Neural cell (in vitro differentiated cells): ENCODE data around the gene CASKIN1. TPM values are rescaled to one million over a fixed set of nuclear protein-coding genes. Genes with fewer than 3 reads are reported as not detected.

Source experiments
- H2AFZ ChIP-seq: fragments of 200-600, 300-800 bp; sonication (generic), shearing (Covaris generic); 2 replicates; pipeline ENCODE4 v1.6.0; 2014; ENCODE audit warnings: low read depth, mild to moderate bottlenecking, antibody characterized with exemption, low read length, moderate library complexity
- H3F3A ChIP-seq: fragments of 200-600 bp; shearing (Covaris generic); 2 replicates; pipeline ENCODE4 v1.6.1; 2016; ENCODE audit warnings: mild to moderate bottlenecking, moderate library complexity, mixed read lengths, antibody characterized with exemption, low read length; ENCODE audit not compliant: insufficient read depth, poor library complexity, severe bottlenecking
- H3K27ac ChIP-seq: fragments of 200-600, 300-800 bp; sonication (generic), shearing (Covaris generic); 2 replicates; pipeline ENCODE4 v1.5.1; 2014; ENCODE audit warnings: mild to moderate bottlenecking, low read length, moderate library complexity
- H3K27me3 ChIP-seq: fragments of 300-800, 200-600 bp; sonication (generic), shearing (Covaris generic); 2 replicates; pipeline ENCODE4 v1.6.0; 2014; ENCODE audit warnings: mild to moderate bottlenecking, low read depth, low read length, moderate library complexity; ENCODE audit not compliant: insufficient read depth
- H3K36me3 ChIP-seq: fragments of 300-800, 200-600 bp; sonication (generic), shearing (Covaris generic); 2 replicates; pipeline ENCODE4 v1.5.1; 2014; ENCODE audit warnings: mild to moderate bottlenecking, antibody characterized with exemption, low read length, moderate library complexity; ENCODE audit not compliant: insufficient read depth
- H3K4me2 ChIP-seq: fragments of 300-800, 200-600 bp; sonication (generic), shearing (Covaris generic); 2 replicates; pipeline ENCODE4 v1.6.0; 2014; ENCODE audit warnings: mild to moderate bottlenecking, low read length
- H3K4me3 ChIP-seq: fragments of 300-800, 200-600 bp; sonication (generic), shearing (Covaris generic); 2 replicates; pipeline ENCODE4 v1.5.1; 2014; ENCODE audit warnings: mild to moderate bottlenecking, low read length, moderate library complexity
- H3K79me2 ChIP-seq: fragments of 200-600 bp; shearing (Covaris generic); replicated peaks from 2 replicates; pipeline ENCODE4 v1.6.0; 2014; ENCODE audit warnings: mild to moderate bottlenecking, low read length, moderate library complexity; ENCODE audit not compliant: insufficient read depth
- H3K9ac ChIP-seq: fragments of 300-800, 200-600 bp; sonication (generic), shearing (Covaris generic); 2 replicates; pipeline ENCODE4 v1.6.1; 2016; ENCODE audit warnings: mild to moderate bottlenecking, low read length, mixed read lengths
- H3K9me2 ChIP-seq: fragments of 200-600 bp; shearing (Covaris generic); 2 replicates; pipeline ENCODE4 v1.6.1; 2016; ENCODE audit warnings: mild to moderate bottlenecking, low read length, mixed read lengths; ENCODE audit not compliant: insufficient read depth
- H3K9me3 ChIP-seq: fragments of 200-600, 300-800 bp; sonication (generic), shearing (Covaris generic); 2 replicates; pipeline ENCODE4 v1.6.1; 2016; ENCODE audit warnings: mild to moderate bottlenecking, mixed run types, low read length, moderate library complexity, mixed read lengths
- H4K20me1 ChIP-seq: fragments of 200-600 bp; shearing (Covaris generic); 2 replicates; pipeline ENCODE4 v1.6.1; 2016; ENCODE audit warnings: mild to moderate bottlenecking, mixed run types; ENCODE audit not compliant: insufficient read depth
- CTCF ChIP-seq: fragments of 450-650 bp; IDR thresholded peaks from 2 replicates; pipeline ENCODE4 v1.5.1; 2014; ENCODE audit warnings: antibody characterized with exemption, mild to moderate bottlenecking, moderate library complexity; ENCODE audit not compliant: poor library complexity, severe bottlenecking
- EP300 ChIP-seq: fragments of 450-650 bp; conservative IDR thresholded peaks from 2 replicates; pipeline ENCODE4 v1.6.1; 2014; ENCODE audit warnings: antibody characterized with exemption, mild to moderate bottlenecking, moderate library complexity; ENCODE audit not compliant: poor library complexity, severe bottlenecking
- EZH2 ChIP-seq: fragments of 200-600, 300-800 bp; shearing (Covaris generic), sonication (generic); IDR thresholded peaks from 2 replicates; pipeline ENCODE4 v1.6.1; 2014; ENCODE audit warnings: antibody characterized with exemption, low read length, borderline replicate concordance, mild to moderate bottlenecking; ENCODE audit not compliant: insufficient read depth, poor library complexity, severe bottlenecking
- MXI1 ChIP-seq: fragments of 450-650 bp; conservative IDR thresholded peaks from 2 replicates; pipeline ENCODE4 v1.6.1; 2014; ENCODE audit warnings: antibody characterized with exemption, mild to moderate bottlenecking; ENCODE audit not compliant: poor library complexity, severe bottlenecking
- POLR2AphosphoS5 ChIP-seq: IDR thresholded peaks from 2 replicates; pipeline ENCODE4 v1.6.1; 2012
- RAD21 ChIP-seq: fragments of 450-650 bp; conservative IDR thresholded peaks from 2 replicates; pipeline ENCODE4 v1.6.1; 2014; ENCODE audit warnings: antibody characterized with exemption, mild to moderate bottlenecking, moderate library complexity
- SMC3 ChIP-seq: fragments of 450-650 bp; conservative IDR thresholded peaks from 2 replicates; pipeline ENCODE4 v1.6.1; 2014; ENCODE audit warnings: antibody characterized with exemption, mild to moderate bottlenecking, moderate library complexity; ENCODE audit not compliant: poor library complexity
- TAF1 ChIP-seq: IDR thresholded peaks from 2 replicates; pipeline ENCODE4 v1.6.1; 2012; ENCODE audit warnings: low read depth
- polyA plus RNA-seq: library from polyadenylated mRNA; depleted of rRNA; stranded (reverse); fragments of >200 nt; gene quantifications from 2 replicates; pipeline ENCODE4 v1.2.3, GENCODE V29; 2014
- TF ChIP-seq, protein P1 (sequence below): IDR thresholded peaks from 2 replicates; pipeline ENCODE4 v1.6.1; 2012; ENCODE audit warnings: borderline replicate concordance

CASKIN1 gene
- polyA plus RNA-seq, 1 donor from 2014 or later = 10.3 TPM

- Histone ChIP-seq H3K79me2 (peaks cover 2% of the 10 kb centered on the region), H3K9me2 (no peaks in the 10 kb centered on the region), H3K36me3 (no peaks in the 10 kb centered on the region), H4K20me1 (no peaks in the 10 kb centered on the region), H3K4me3 (no peak overlapping the region), H3F3A (no peaks in the 10 kb centered on the region), H3K27me3 (peaks cover 3% of the 10 kb centered on the region), H3K27ac (no peak overlapping the region), H3K4me2 (no peak overlapping the region), H3K9me3 (no peaks in the 10 kb centered on the region), H3K9ac (no peak overlapping the region), H2AFZ (no peak overlapping the region)
- TF ChIP-seq POLR2AphosphoS5 (no peak), EZH2 (no peak), SMC3 (no peak), RAD21 (no peak), TAF1 (no peak), EP300 (no peak), CTCF (no peak), MXI1 (no peak)
- TF ChIP-seq, protein P1, sequence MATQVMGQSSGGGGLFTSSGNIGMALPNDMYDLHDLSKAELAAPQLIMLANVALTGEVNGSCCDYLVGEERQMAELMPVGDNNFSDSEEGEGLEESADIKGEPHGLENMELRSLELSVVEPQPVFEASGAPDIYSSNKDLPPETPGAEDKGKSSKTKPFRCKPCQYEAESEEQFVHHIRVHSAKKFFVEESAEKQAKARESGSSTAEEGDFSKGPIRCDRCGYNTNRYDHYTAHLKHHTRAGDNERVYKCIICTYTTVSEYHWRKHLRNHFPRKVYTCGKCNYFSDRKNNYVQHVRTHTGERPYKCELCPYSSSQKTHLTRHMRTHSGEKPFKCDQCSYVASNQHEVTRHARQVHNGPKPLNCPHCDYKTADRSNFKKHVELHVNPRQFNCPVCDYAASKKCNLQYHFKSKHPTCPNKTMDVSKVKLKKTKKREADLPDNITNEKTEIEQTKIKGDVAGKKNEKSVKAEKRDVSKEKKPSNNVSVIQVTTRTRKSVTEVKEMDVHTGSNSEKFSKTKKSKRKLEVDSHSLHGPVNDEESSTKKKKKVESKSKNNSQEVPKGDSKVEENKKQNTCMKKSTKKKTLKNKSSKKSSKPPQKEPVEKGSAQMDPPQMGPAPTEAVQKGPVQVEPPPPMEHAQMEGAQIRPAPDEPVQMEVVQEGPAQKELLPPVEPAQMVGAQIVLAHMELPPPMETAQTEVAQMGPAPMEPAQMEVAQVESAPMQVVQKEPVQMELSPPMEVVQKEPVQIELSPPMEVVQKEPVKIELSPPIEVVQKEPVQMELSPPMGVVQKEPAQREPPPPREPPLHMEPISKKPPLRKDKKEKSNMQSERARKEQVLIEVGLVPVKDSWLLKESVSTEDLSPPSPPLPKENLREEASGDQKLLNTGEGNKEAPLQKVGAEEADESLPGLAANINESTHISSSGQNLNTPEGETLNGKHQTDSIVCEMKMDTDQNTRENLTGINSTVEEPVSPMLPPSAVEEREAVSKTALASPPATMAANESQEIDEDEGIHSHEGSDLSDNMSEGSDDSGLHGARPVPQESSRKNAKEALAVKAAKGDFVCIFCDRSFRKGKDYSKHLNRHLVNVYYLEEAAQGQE = no peak
These were observed 2.7 kb upstream of the CASKIN1 start for GRCh38 chr16:2199095-2199494.

- H3K9me2 ChIP-seq = no peaks in the 10 kb centered on the region
- H3K4me3 ChIP-seq = no peak overlapping the region
- no peak overlapping the region for H3K4me2 ChIP-seq
- no peaks in the 10 kb centered on the region for H3F3A ChIP-seq
- H2AFZ ChIP-seq = no peak overlapping the region
- no peaks in the 10 kb centered on the region for H3K9me3 ChIP-seq
- no peak for TF ChIP-seq RAD21
- TF ChIP-seq EP300 = no peak
- no peak for TF ChIP-seq EZH2
- no peak for TF ChIP-seq MXI1
- TF ChIP-seq TAF1 = no peak
- TF ChIP-seq SMC3 = no peak
- TF ChIP-seq CTCF = no peak
- TF ChIP-seq, protein P1 = no peak
- no peak for TF ChIP-seq POLR2AphosphoS5
- no peak overlapping the region for H3K9ac ChIP-seq
- no peak overlapping the region for H3K27ac ChIP-seq
- H4K20me1 ChIP-seq = no peaks in the 10 kb centered on the region
- H3K79me2 ChIP-seq = peaks cover 2% of the 10 kb centered on the region
- peaks cover 3% of the 10 kb centered on the region for H3K27me3 ChIP-seq
- no peaks in the 10 kb centered on the region for H3K36me3 ChIP-seq
These were observed 1.9 kb upstream of the CASKIN1 start for GRCh38 chr16:2198283-2198682.
